ENCODE data around the gene C1GALT1. TPM values are rescaled to one million over a fixed set of nuclear protein-coding genes. Genes with fewer than 3 reads are reported as not detected.

Gene C1GALT1
- total RNA-seq, 1 donor: 137 TPM

DNA sequence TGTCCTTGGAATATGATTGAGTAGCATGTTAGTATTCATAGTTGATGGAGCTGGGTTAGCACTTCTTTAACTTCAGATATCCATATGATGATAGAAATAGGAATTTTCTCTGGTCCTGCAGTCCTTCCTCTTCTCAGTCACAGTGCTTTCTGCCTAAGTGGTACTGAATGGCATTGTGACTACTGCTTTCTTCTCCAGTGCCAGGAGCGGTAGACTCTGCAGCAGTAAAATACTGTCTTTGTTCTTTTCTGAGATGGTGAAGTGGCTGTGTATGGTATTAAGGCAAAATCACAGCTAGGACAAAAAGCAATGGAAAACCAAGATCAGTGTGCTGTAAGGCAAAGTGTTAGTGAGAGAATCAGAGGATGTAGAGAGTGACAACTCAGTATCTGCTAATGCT is 46.6 kb downstream of the C1GALT1 start:
- peaks cover 16% of the 10 kb centered on the region for H3K4me1 ChIP-seq (ENCODE audit: insufficient read depth, low read length)
- H3K27me3 ChIP-seq (ENCODE audit: insufficient read depth, low read length): no peaks in the 10 kb centered on the region
- peaks cover 41% of the 10 kb centered on the region for H4K20me1 ChIP-seq (ENCODE audit: insufficient read depth, low read length)
- DNase-seq (ENCODE audit: insufficient read length, low spot score, missing footprints): no peak
- H3K79me2 ChIP-seq (ENCODE audit: insufficient read depth, low read length): peaks cover 97% of the 10 kb centered on the region
- H3K4me3 ChIP-seq (ENCODE audit: insufficient read depth, low read length): no peak overlapping the region
- peaks cover 7% of the 10 kb centered on the region for H3K36me3 ChIP-seq (ENCODE audit: insufficient read depth, low read length)
- TF ChIP-seq, protein P1, sequence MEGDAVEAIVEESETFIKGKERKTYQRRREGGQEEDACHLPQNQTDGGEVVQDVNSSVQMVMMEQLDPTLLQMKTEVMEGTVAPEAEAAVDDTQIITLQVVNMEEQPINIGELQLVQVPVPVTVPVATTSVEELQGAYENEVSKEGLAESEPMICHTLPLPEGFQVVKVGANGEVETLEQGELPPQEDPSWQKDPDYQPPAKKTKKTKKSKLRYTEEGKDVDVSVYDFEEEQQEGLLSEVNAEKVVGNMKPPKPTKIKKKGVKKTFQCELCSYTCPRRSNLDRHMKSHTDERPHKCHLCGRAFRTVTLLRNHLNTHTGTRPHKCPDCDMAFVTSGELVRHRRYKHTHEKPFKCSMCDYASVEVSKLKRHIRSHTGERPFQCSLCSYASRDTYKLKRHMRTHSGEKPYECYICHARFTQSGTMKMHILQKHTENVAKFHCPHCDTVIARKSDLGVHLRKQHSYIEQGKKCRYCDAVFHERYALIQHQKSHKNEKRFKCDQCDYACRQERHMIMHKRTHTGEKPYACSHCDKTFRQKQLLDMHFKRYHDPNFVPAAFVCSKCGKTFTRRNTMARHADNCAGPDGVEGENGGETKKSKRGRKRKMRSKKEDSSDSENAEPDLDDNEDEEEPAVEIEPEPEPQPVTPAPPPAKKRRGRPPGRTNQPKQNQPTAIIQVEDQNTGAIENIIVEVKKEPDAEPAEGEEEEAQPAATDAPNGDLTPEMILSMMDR (IDR thresholded peaks at IDR 0.05; ENCODE audit: extremely low read depth, low read depth, low read length): no peak
- no peaks in the 10 kb centered on the region for H3K9me3 ChIP-seq (ENCODE audit: low read depth, low read length)
- peak overlapping the region; percentile 41 for H3K4me2 ChIP-seq (ENCODE audit: insufficient read depth, low read length)
- H2AFZ ChIP-seq (ENCODE audit: low read length): no peak overlapping the region
- peak overlapping the region; percentile 38 for H3K27ac ChIP-seq (ENCODE audit: low read depth, low read length)

DNA sequence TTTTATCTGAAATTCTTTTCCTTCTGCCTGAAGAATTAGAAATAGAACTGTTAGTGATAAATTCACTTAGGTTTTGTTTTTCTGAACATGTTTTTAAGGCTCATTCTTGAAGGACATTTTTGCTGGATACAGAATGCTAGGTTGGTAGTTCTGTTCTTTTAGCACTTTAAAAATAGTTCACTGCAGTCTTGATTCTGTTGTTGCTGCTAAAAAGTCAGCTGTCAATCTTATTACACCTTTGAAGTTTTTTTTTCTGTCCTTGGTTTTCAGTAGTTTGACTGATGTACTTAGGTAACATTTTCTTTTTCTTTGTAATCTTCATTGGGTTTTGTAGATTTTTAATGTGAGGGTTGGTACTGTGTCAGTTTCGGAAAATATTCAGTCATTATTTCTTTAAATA is 48.7 kb downstream of the C1GALT1 start:
- TF ChIP-seq, protein P1 (IDR thresholded peaks at IDR 0.05; ENCODE audit: extremely low read depth, low read depth, low read length): no peak
- Histone ChIP-seq H3K36me3 (ENCODE audit: insufficient read depth, low read length) (peaks cover 27% of the 10 kb centered on the region), H3K4me2 (ENCODE audit: insufficient read depth, low read length) (no peak overlapping the region), H3K4me1 (ENCODE audit: insufficient read depth, low read length) (peaks cover 16% of the 10 kb centered on the region), H4K20me1 (ENCODE audit: insufficient read depth, low read length) (peaks cover 45% of the 10 kb centered on the region), H3K27me3 (ENCODE audit: insufficient read depth, low read length) (no peaks in the 10 kb centered on the region), H3K27ac (ENCODE audit: low read depth, low read length) (no peak overlapping the region), H3K79me2 (ENCODE audit: insufficient read depth, low read length) (peaks cover 96% of the 10 kb centered on the region), H3K9me3 (ENCODE audit: low read depth, low read length) (no peaks in the 10 kb centered on the region), H3K4me3 (ENCODE audit: insufficient read depth, low read length) (no peak overlapping the region), H2AFZ (ENCODE audit: low read length) (no peak overlapping the region)
- DNase-seq (ENCODE audit: insufficient read length, low spot score, missing footprints): no peak

DNA sequence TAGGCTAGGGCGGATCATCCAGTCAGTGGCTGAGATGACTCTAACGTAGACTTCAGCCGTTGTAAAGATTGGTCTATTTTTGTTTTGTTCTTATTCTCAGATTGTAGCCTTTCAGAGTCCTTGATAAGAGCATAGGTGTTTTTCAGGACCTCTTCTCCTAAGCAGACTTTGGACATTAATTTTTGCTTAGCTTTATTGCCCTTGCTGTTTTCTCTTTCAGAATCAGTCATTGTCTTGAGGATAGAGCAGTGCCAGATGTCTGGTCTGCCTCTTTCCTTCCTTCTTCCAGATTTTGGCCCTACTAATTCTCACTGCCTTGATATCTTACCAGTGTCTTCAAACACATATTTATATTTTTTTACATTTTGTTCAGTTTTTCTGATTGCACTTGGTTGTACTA is 49.5 kb downstream of the C1GALT1 start:
- Histone ChIP-seq H3K4me2 (ENCODE audit: insufficient read depth, low read length) (no peak overlapping the region), H3K27ac (ENCODE audit: low read depth, low read length) (no peak overlapping the region), H4K20me1 (ENCODE audit: insufficient read depth, low read length) (peaks cover 44% of the 10 kb centered on the region), H3K4me1 (ENCODE audit: insufficient read depth, low read length) (peaks cover 16% of the 10 kb centered on the region), H3K27me3 (ENCODE audit: insufficient read depth, low read length) (no peaks in the 10 kb centered on the region), H3K9me3 (ENCODE audit: low read depth, low read length) (no peaks in the 10 kb centered on the region), H2AFZ (ENCODE audit: low read length) (no peak overlapping the region), H3K79me2 (ENCODE audit: insufficient read depth, low read length) (peaks cover 94% of the 10 kb centered on the region), H3K4me3 (ENCODE audit: insufficient read depth, low read length) (no peak overlapping the region), H3K36me3 (ENCODE audit: insufficient read depth, low read length) (peaks cover 32% of the 10 kb centered on the region)
- TF ChIP-seq, protein P1 (IDR thresholded peaks at IDR 0.05; ENCODE audit: extremely low read depth, low read depth, low read length): no peak
- DNase-seq (ENCODE audit: insufficient read length, low spot score, missing footprints): no peak

DNA sequence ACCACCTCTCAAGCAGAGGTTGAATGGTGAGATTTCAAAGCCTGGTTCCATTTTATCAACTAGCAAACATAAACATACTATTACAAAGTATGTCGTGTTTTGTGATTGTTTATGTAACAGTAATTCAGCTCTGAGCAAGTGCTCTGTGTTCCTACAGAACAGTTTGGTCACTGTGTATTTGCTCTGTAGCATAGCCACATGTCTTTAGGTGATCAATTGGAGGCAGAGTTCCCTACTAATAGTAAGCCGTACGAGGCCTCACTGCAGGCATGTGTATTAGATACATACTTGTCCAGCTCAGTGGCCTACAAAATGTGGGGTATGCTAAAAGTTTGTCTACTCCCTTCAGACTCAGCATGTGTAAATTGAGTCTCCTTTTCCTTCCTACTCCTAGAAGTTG is 53.0 kb downstream of the C1GALT1 start:
- peaks cover 38% of the 10 kb centered on the region for H4K20me1 ChIP-seq (ENCODE audit: insufficient read depth, low read length)
- H3K4me1 ChIP-seq (ENCODE audit: insufficient read depth, low read length): no peaks in the 10 kb centered on the region
- H3K79me2 ChIP-seq (ENCODE audit: insufficient read depth, low read length): peaks cover 94% of the 10 kb centered on the region
- H3K36me3 ChIP-seq (ENCODE audit: insufficient read depth, low read length): peaks cover 66% of the 10 kb centered on the region
- DNase-seq (ENCODE audit: insufficient read length, low spot score, missing footprints): no peak
- H3K4me2 ChIP-seq (ENCODE audit: insufficient read depth, low read length): no peak overlapping the region
- no peak overlapping the region for H3K27ac ChIP-seq (ENCODE audit: low read depth, low read length)
- no peaks in the 10 kb centered on the region for H3K27me3 ChIP-seq (ENCODE audit: insufficient read depth, low read length)
- H3K9me3 ChIP-seq (ENCODE audit: low read depth, low read length): no peaks in the 10 kb centered on the region
- no peak overlapping the region for H3K4me3 ChIP-seq (ENCODE audit: insufficient read depth, low read length)
- TF ChIP-seq, protein P1 (IDR thresholded peaks at IDR 0.05; ENCODE audit: extremely low read depth, low read depth, low read length): no peak
- no peak overlapping the region for H2AFZ ChIP-seq (ENCODE audit: low read length)
